ENCODE measurements around the gene DNAL4. TPM values are rescaled to one million over a fixed set of nuclear protein-coding genes. Genes with fewer than 3 reads are reported as not detected.

Gene DNAL4
- total RNA-seq, 1 donor from 2014 or later: 19.4 TPM

GRCh38 chr22:38730411-38730871 is 63.5 kb downstream of the DNAL4 start:
- Mint-ChIP-seq H3K27me3 (ENCODE audit: unreplicated experiment) (peaks cover 1% of the 10 kb centered on the region), H3K9me3 (ENCODE audit: unreplicated experiment) (peaks cover 12% of the 10 kb centered on the region), H3K36me3 (ENCODE audit: unreplicated experiment) (no peaks in the 10 kb centered on the region), H3K4me3 (ENCODE audit: unreplicated experiment) (no peak overlapping the region), H3K27ac (ENCODE audit: unreplicated experiment) (no peak overlapping the region), H3K4me1 (ENCODE audit: low read depth, unreplicated experiment) (peaks cover 20% of the 10 kb centered on the region)
- no peak for DNase-seq
- TF ChIP-seq, protein P1, sequence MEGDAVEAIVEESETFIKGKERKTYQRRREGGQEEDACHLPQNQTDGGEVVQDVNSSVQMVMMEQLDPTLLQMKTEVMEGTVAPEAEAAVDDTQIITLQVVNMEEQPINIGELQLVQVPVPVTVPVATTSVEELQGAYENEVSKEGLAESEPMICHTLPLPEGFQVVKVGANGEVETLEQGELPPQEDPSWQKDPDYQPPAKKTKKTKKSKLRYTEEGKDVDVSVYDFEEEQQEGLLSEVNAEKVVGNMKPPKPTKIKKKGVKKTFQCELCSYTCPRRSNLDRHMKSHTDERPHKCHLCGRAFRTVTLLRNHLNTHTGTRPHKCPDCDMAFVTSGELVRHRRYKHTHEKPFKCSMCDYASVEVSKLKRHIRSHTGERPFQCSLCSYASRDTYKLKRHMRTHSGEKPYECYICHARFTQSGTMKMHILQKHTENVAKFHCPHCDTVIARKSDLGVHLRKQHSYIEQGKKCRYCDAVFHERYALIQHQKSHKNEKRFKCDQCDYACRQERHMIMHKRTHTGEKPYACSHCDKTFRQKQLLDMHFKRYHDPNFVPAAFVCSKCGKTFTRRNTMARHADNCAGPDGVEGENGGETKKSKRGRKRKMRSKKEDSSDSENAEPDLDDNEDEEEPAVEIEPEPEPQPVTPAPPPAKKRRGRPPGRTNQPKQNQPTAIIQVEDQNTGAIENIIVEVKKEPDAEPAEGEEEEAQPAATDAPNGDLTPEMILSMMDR (IDR thresholded peaks at IDR 0.05; ENCODE audit: partially characterized antibody, unreplicated experiment): no peak

GRCh38 chr22:38729946-38730345 is 64.0 kb downstream of the DNAL4 start:
- TF ChIP-seq, protein P1 (IDR thresholded peaks at IDR 0.05; ENCODE audit: partially characterized antibody, unreplicated experiment): no peak
- H3K9me3 Mint-ChIP-seq (ENCODE audit: unreplicated experiment): peaks cover 13% of the 10 kb centered on the region
- peaks cover 4% of the 10 kb centered on the region for H3K27me3 Mint-ChIP-seq (ENCODE audit: unreplicated experiment)
- H3K4me1 Mint-ChIP-seq (ENCODE audit: low read depth, unreplicated experiment): peaks cover 17% of the 10 kb centered on the region
- H3K36me3 Mint-ChIP-seq (ENCODE audit: unreplicated experiment): peaks cover 4% of the 10 kb centered on the region
- no peak for DNase-seq
- no peak overlapping the region for H3K4me3 Mint-ChIP-seq (ENCODE audit: unreplicated experiment)
- no peak overlapping the region for H3K27ac Mint-ChIP-seq (ENCODE audit: unreplicated experiment)

GRCh38 chr22:38728871-38729796 is 64.8 kb downstream of the DNAL4 start:
- peaks cover 8% of the 10 kb centered on the region for H3K9me3 Mint-ChIP-seq (ENCODE audit: unreplicated experiment)
- H3K27me3 Mint-ChIP-seq (ENCODE audit: unreplicated experiment): peaks cover 4% of the 10 kb centered on the region
- no peak overlapping the region for H3K4me3 Mint-ChIP-seq (ENCODE audit: unreplicated experiment)
- peaks cover 14% of the 10 kb centered on the region for H3K4me1 Mint-ChIP-seq (ENCODE audit: low read depth, unreplicated experiment)
- DNase-seq: no peak
- peaks cover 4% of the 10 kb centered on the region for H3K36me3 Mint-ChIP-seq (ENCODE audit: unreplicated experiment)
- TF ChIP-seq, protein P1 (IDR thresholded peaks at IDR 0.05; ENCODE audit: partially characterized antibody, unreplicated experiment): no peak
- H3K27ac Mint-ChIP-seq (ENCODE audit: unreplicated experiment): no peak overlapping the region

Other genes starting within 250 kb of the DNAL4 start
- 4.2 TPM for gene DMC1, start 224.0 kb downstream of the DNAL4 start, total RNA-seq (ENCODE audit: unreplicated experiment)
- 6.3 TPM for gene FAM227A, start 137.8 kb downstream of the DNAL4 start, total RNA-seq (ENCODE audit: unreplicated experiment)
- gene CBY1, start 137.5 kb downstream of the DNAL4 start, total RNA-seq (ENCODE audit: unreplicated experiment): 34.9 TPM
- gene TOMM22, start 112.2 kb downstream of the DNAL4 start, total RNA-seq (ENCODE audit: unreplicated experiment): 61.0 TPM
- 51.0 TPM for gene JOSD1, start 93.2 kb downstream of the DNAL4 start, total RNA-seq (ENCODE audit: unreplicated experiment)
- gene GTPBP1, start 88.2 kb downstream of the DNAL4 start, total RNA-seq (ENCODE audit: unreplicated experiment): 55.6 TPM
- 174 TPM for gene SUN2, start 38.1 kb downstream of the DNAL4 start, total RNA-seq (ENCODE audit: unreplicated experiment)
- 9.2 TPM for gene NPTXR, start 49.9 kb upstream of the DNAL4 start, total RNA-seq (ENCODE audit: unreplicated experiment)
- gene CBX6, start 78.1 kb upstream of the DNAL4 start, total RNA-seq (ENCODE audit: unreplicated experiment): 27.6 TPM
- not detected for gene APOBEC3A, start 163.5 kb upstream of the DNAL4 start, total RNA-seq (ENCODE audit: unreplicated experiment)
- gene APOBEC3B, start 188.2 kb upstream of the DNAL4 start, total RNA-seq (ENCODE audit: unreplicated experiment): not detected
- 0.71 TPM for gene APOBEC3C, start 220.1 kb upstream of the DNAL4 start, total RNA-seq (ENCODE audit: unreplicated experiment)
- 0.64 TPM for gene APOBEC3D, start 227.0 kb upstream of the DNAL4 start, total RNA-seq (ENCODE audit: unreplicated experiment)
- 2.8 TPM for gene APOBEC3F, start 246.7 kb upstream of the DNAL4 start, total RNA-seq (ENCODE audit: unreplicated experiment)

Data from glutamatergic neuron (in vitro differentiated cells).